Effector CD4-positive, alpha-beta T cell (primary cell): ENCODE data around the gene TNK2.
"Not testable (repeated sequence)": the region's sequence is repeated elsewhere in the genome, so short reads cannot be mapped to it uniquely, and the experiment has no call there.

ENCODE experiments used
- DNase-seq: peaks from one replicate; pipeline ENCODE4 v3.0.0-alpha.2; 2020

The TNK2 gene

GRCh38 chr3:195816276-195816913 is 92.0 kb downstream of the TNK2 start:
- DNase-seq = not testable (repeated sequence)

- DNase-seq = no peak
These were observed 93.1 kb downstream of the TNK2 start for GRCh38 chr3:195815169-195815771.

GRCh38 chr3:195813916-195814640 is 94.3 kb downstream of the TNK2 start:
- DNase-seq = no peak
